ENCODE data around the gene KCNF1. TPM values are rescaled to one million over a fixed set of nuclear protein-coding genes. Genes with fewer than 3 reads are reported as not detected.

The KCNF1 gene
- total and polyA plus RNA-seq, 2 experiments from 2014 or later, result 0.67 to 0.87 TPM

DNA sequence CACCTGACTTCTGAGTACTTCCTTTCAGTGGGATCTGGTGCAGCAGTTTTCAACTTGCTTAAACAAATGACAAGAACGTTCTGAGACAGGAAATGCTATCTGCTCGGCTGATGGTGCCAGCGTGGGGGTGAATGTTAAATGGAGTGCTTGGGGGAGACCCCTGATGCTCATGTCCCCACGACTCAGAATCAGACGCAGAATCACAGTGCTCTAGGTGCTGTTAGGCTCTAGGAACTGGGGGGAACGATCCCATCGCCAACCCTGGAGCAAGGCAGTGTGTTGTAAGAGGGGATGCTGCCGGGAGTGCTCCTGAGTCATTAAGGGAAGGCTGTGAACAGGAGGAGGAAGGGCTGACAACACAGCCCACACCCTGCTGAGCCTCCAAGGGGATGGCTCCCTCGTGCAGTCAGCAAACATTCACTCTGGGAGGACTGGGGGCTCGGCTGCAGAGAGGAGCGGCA is 34.1 kb upstream of the KCNF1 start:
- WGBS (ENCODE audit: low lambda C conversion rate, missing lambda C conversion rate), result 61% methylated on average over 11 of the region's 11 CpGs
- peaks cover 12% of the 10 kb centered on the region for H3K4me1 ChIP-seq (ENCODE audit: insufficient read depth)
- H3K27ac ChIP-seq, result peak overlapping the region; percentile 65
- no peaks in the 10 kb centered on the region for H3K9me3 ChIP-seq (ENCODE audit: low read depth)
- no peak overlapping the region for H2AFZ ChIP-seq
- H3K4me3 ChIP-seq, result no peak overlapping the region
- H3K4me2 ChIP-seq, result peak overlapping the region; percentile 40
- no peak for TF ChIP-seq EZH2phosphoT487 (IDR thresholded peaks at IDR 0.05; ENCODE audit: low read depth, severe bottlenecking, unreplicated experiment)
- no peak for TF ChIP-seq EZH2 (IDR thresholded peaks at IDR 0.05; ENCODE audit: borderline replicate concordance)
- no peak for TF ChIP-seq CTCF (IDR thresholded peaks at IDR 0.05; ENCODE audit: poor library complexity)
- H3K79me2 ChIP-seq, result no peaks in the 10 kb centered on the region
- H4K20me1 ChIP-seq (ENCODE audit: insufficient read depth, poor library complexity, severe bottlenecking), result no peaks in the 10 kb centered on the region
- DNase-seq (ENCODE audit: low spot score), result no peak
- H3K27me3 ChIP-seq, result no peaks in the 10 kb centered on the region
- H3K9me2 ChIP-seq (replicated peaks; ENCODE audit: insufficient read depth), result no peaks in the 10 kb centered on the region
- H3K36me3 ChIP-seq (replicated peaks; ENCODE audit: insufficient read depth, low read depth), result no peaks in the 10 kb centered on the region

DNA sequence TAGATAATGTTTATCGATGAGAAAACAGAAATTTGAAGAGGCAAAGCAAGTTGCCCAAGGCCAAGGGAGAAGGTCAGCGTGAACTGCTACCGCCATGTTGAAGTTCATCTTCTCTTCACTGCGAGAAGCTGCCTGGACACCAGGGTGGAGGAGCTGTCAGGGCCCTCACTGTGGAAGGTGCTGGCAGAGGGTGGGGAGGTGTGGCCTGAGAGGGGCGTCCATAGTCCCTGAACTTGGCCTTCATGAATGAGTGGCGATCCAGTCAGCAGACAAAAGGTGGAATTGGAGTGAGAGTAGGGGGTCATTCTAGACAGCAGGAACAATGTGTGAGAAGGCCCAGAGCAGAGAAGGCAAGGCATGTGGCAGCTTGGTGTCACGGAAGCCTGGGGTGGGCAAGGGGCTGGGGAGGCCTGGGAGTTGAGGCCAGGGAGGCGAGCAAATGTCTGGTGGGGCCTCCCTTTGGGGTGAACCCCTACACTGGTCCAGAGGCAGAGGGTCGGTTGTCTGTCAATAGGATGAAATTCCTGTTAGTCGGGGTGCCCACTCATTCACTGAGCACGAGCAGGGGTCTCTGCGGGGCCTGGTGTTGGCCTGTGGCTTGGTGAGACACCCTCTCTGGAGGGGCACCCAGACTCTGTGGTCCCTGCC is 33.3 kb upstream of the KCNF1 start:
- H3K9me2 ChIP-seq (replicated peaks; ENCODE audit: insufficient read depth), result no peaks in the 10 kb centered on the region
- WGBS (ENCODE audit: low lambda C conversion rate, missing lambda C conversion rate), result 91% methylated on average over 12 of the region's 12 CpGs
- H3K4me2 ChIP-seq, result no peak overlapping the region
- no peaks in the 10 kb centered on the region for H3K79me2 ChIP-seq
- H3K27me3 ChIP-seq, result no peaks in the 10 kb centered on the region
- TF ChIP-seq EZH2 (IDR thresholded peaks at IDR 0.05; ENCODE audit: borderline replicate concordance) (no peak), CTCF (IDR thresholded peaks at IDR 0.05; ENCODE audit: poor library complexity) (no peak), EZH2phosphoT487 (IDR thresholded peaks at IDR 0.05; ENCODE audit: low read depth, severe bottlenecking, unreplicated experiment) (no peak)
- no peaks in the 10 kb centered on the region for H3K36me3 ChIP-seq (replicated peaks; ENCODE audit: insufficient read depth, low read depth)
- DNase-seq (ENCODE audit: low spot score), result no peak
- peaks cover 19% of the 10 kb centered on the region for H3K4me1 ChIP-seq (ENCODE audit: insufficient read depth)
- peak overlapping the region; percentile 65 for H3K27ac ChIP-seq
- H3K4me3 ChIP-seq, result no peak overlapping the region
- no peak overlapping the region for H2AFZ ChIP-seq
- no peaks in the 10 kb centered on the region for H4K20me1 ChIP-seq (ENCODE audit: insufficient read depth, poor library complexity, severe bottlenecking)
- H3K9me3 ChIP-seq (ENCODE audit: low read depth), result no peaks in the 10 kb centered on the region

- Histone ChIP-seq H3K4me1 (ENCODE audit: insufficient read depth) (peaks cover 26% of the 10 kb centered on the region), H3K27me3 (no peaks in the 10 kb centered on the region)
Measured at GRCh38 chr2:10879159-10879558, 32.6 kb upstream of the KCNF1 start.

More at GRCh38 chr2:10879159-10879558, 32.6 kb upstream of the KCNF1 start:
- no peaks in the 10 kb centered on the region for H4K20me1 ChIP-seq (ENCODE audit: insufficient read depth, poor library complexity, severe bottlenecking)
- no peak overlapping the region for H3K4me2 ChIP-seq
- H3K79me2 ChIP-seq, result no peaks in the 10 kb centered on the region
- H2AFZ ChIP-seq, result no peak overlapping the region
- no peak overlapping the region for H3K27ac ChIP-seq
- no peaks in the 10 kb centered on the region for H3K36me3 ChIP-seq (replicated peaks; ENCODE audit: insufficient read depth, low read depth)
- H3K9me2 ChIP-seq (replicated peaks; ENCODE audit: insufficient read depth), result no peaks in the 10 kb centered on the region
- H3K9me3 ChIP-seq (ENCODE audit: low read depth), result no peaks in the 10 kb centered on the region
- DNase-seq (ENCODE audit: low spot score), result no peak
- no peak overlapping the region for H3K4me3 ChIP-seq
- 82% methylated on average over 9 of the region's 9 CpGs for WGBS (ENCODE audit: low lambda C conversion rate, missing lambda C conversion rate)
- TF ChIP-seq EZH2phosphoT487 (IDR thresholded peaks at IDR 0.05; ENCODE audit: low read depth, severe bottlenecking, unreplicated experiment) (no peak), CTCF (IDR thresholded peaks at IDR 0.05; ENCODE audit: poor library complexity) (no peak), EZH2 (IDR thresholded peaks at IDR 0.05; ENCODE audit: borderline replicate concordance) (no peak)
